Neural crest cell (in vitro differentiated cells): ENCODE measurements around the gene LAMC3. TPM values are rescaled to one million over a fixed set of nuclear protein-coding genes. Genes with fewer than 3 reads are reported as not detected.
A peak's percentile ranks its signal among the peaks of the same experiment; 100 is the strongest.

Source experiments
- DNase-seq: peaks from one replicate; pipeline ENCODE4 v3.0.0; 2021; ENCODE audit warnings: low read depth, mixed read lengths, low spot score
- H3K27ac Mint-ChIP-seq: one replicate; pipeline ENCODE4 v1.8.0; 2021; ENCODE audit warnings: mild to moderate bottlenecking, mixed read lengths; ENCODE audit not compliant: unreplicated experiment
- H3K27me3 Mint-ChIP-seq: 2 replicates; pipeline ENCODE4 v1.8.0; 2021; ENCODE audit warnings: low read depth, mild to moderate bottlenecking, mixed read lengths
- H3K36me3 Mint-ChIP-seq: 2 replicates; pipeline ENCODE4 v1.8.0; 2021; ENCODE audit warnings: low read depth, mild to moderate bottlenecking, mixed read lengths
- H3K4me1 Mint-ChIP-seq: 2 replicates; pipeline ENCODE4 v1.8.0; 2021; ENCODE audit warnings: mixed read lengths
- H3K4me3 Mint-ChIP-seq: one replicate; pipeline ENCODE4 v1.8.0; 2021; ENCODE audit warnings: mild to moderate bottlenecking, mixed read lengths
- H3K9me3 Mint-ChIP-seq: 2 replicates; pipeline ENCODE4 v1.8.0; 2021; ENCODE audit warnings: mixed read lengths
- CTCF ChIP-seq: fragments of 200-600 bp; sonication (generic); conservative IDR thresholded peaks from 2 replicates; pipeline ENCODE4 v1.5.0; 2021; ENCODE audit warnings: antibody characterized with exemption, mild to moderate bottlenecking
- total RNA-seq: library from RNA; stranded (reverse); gene quantifications from 2 replicates; pipeline ENCODE4 v1.2.1, GENCODE V29; 2021

Gene LAMC3
- total RNA-seq, 1 donor from 2014 or later = 4.0 TPM

- Mint-ChIP-seq H3K9me3 (no peaks in the 10 kb centered on the region), H3K4me3 (peak overlapping the region; percentile 20), H3K4me1 (peaks cover 40% of the 10 kb centered on the region), H3K27ac (peak overlapping the region; percentile 32), H3K27me3 (no peaks in the 10 kb centered on the region), H3K36me3 (no peaks in the 10 kb centered on the region)
- no peak for DNase-seq
- no peak for TF ChIP-seq CTCF
Measured at GRCh38 chr9:130983970-130984369, 25.0 kb upstream of the LAMC3 start.

GRCh38 chr9:130984521-130984920, 24.5 kb upstream of the LAMC3 start:
- peak overlapping the region; percentile 32 for H3K27ac Mint-ChIP-seq
- no peaks in the 10 kb centered on the region for H3K27me3 Mint-ChIP-seq

GRCh38 chr9:130985029-130985428, 23.9 kb upstream of the LAMC3 start:
- Mint-ChIP-seq H3K4me3 (no peak overlapping the region), H3K27me3 (no peaks in the 10 kb centered on the region), H3K9me3 (no peaks in the 10 kb centered on the region), H3K36me3 (no peaks in the 10 kb centered on the region), H3K27ac (no peak overlapping the region), H3K4me1 (peaks cover 40% of the 10 kb centered on the region)
- TF ChIP-seq CTCF = no peak
- DNase-seq = no peak

More at GRCh38 chr9:130984521-130984920, 24.5 kb upstream of the LAMC3 start:
- Mint-ChIP-seq H3K4me1 (peaks cover 40% of the 10 kb centered on the region), H3K36me3 (no peaks in the 10 kb centered on the region), H3K9me3 (no peaks in the 10 kb centered on the region), H3K4me3 (peak overlapping the region; percentile 20)
- TF ChIP-seq CTCF = no peak
- no peak for DNase-seq

- no peak for TF ChIP-seq CTCF
- no peaks in the 10 kb centered on the region for H3K9me3 Mint-ChIP-seq
- peak overlapping the region; percentile 6 for H3K27ac Mint-ChIP-seq
- no peaks in the 10 kb centered on the region for H3K36me3 Mint-ChIP-seq
- no peak for DNase-seq
- no peaks in the 10 kb centered on the region for H3K27me3 Mint-ChIP-seq
- peaks cover 40% of the 10 kb centered on the region for H3K4me1 Mint-ChIP-seq
- H3K4me3 Mint-ChIP-seq = no peak overlapping the region
Measured at GRCh38 chr9:130985606-130986162, 23.3 kb upstream of the LAMC3 start.

GRCh38 chr9:130986356-130986965, 22.5 kb upstream of the LAMC3 start:
- Mint-ChIP-seq H3K9me3 (no peaks in the 10 kb centered on the region), H3K4me3 (no peak overlapping the region), H3K27me3 (no peaks in the 10 kb centered on the region), H3K4me1 (peaks cover 37% of the 10 kb centered on the region), H3K36me3 (no peaks in the 10 kb centered on the region), H3K27ac (no peak overlapping the region)
- no peak for TF ChIP-seq CTCF
- no peak for DNase-seq
